AG04449 (cell line): ENCODE data around the gene SLC6A13.

Experiments used
- CTCF ChIA-PET: fragments of 350-600 bp; formaldehyde crosslinking; extraction: SDS; loops from one replicate; lab custom pipeline; 2021; ENCODE audit warnings: antibody characterized with exemption; lab: Yijun Ruan, JAX
- POLR2A ChIA-PET: fragments of 400-600, 350-600 bp; formaldehyde crosslinking; extraction: SDS; loops from one replicate; lab custom pipeline; 2020; ENCODE audit warnings: antibody characterized with exemption, inconsistent platforms; lab: Yijun Ruan, JAX
- DNase-seq: peaks from one replicate; pipeline ENCODE4 v3.0.0-alpha.2; 2010; ENCODE audit warnings: low read depth, low spot score
- H3K4me3 ChIP-seq: 2 replicates; pipeline ENCODE4 v1.5.1; 2011; ENCODE audit warnings: low read depth, mild to moderate bottlenecking, control low read depth, low read length
- CTCF ChIP-seq: IDR thresholded peaks from one replicate; pipeline ENCODE4 v1.5.1; 2011; ENCODE audit warnings: mild to moderate bottlenecking, moderate library complexity, low read length, control low read depth, inconsistent platforms; ENCODE audit not compliant: insufficient read depth; ENCODE audit errors: missing control alignments

Gene SLC6A13

GRCh38 chr12:247271-247670 is 15.4 kb downstream of the SLC6A13 start:
- no peak for DNase-seq
- no peak overlapping the region for H3K4me3 ChIP-seq
- POLR2A ChIA-PET, result interaction anchor here (0.6 kb wide), 1 partner anchor 15 kb away, joined by 3 read pairs; no protein-coding TSS in a partner anchor
- TF ChIP-seq CTCF, result no peak
- CTCF ChIA-PET, result no interaction called here

GRCh38 chr12:243381-243780 is 19.3 kb downstream of the SLC6A13 start:
- DNase-seq, result no peak
- ChIA-PET CTCF (no interaction called here), POLR2A (no interaction called here)
- no peak overlapping the region for H3K4me3 ChIP-seq
- TF ChIP-seq CTCF, result no peak

GRCh38 chr12:242496-242895 is 20.1 kb downstream of the SLC6A13 start:
- no peak for DNase-seq
- ChIA-PET CTCF (no interaction called here), POLR2A (no interaction called here)
- no peak overlapping the region for H3K4me3 ChIP-seq
- TF ChIP-seq CTCF, result no peak

- ChIA-PET CTCF (no interaction called here), POLR2A (no interaction called here)
- H3K4me3 ChIP-seq, result no peak overlapping the region
- no peak for TF ChIP-seq CTCF
- DNase-seq, result no peak
Measured at GRCh38 chr12:241266-241665, 21.4 kb downstream of the SLC6A13 start.

GRCh38 chr12:240566-240965 is 22.1 kb downstream of the SLC6A13 start:
- CTCF ChIA-PET, result no interaction called here
- no peak for DNase-seq
- POLR2A ChIA-PET, result no interaction called here
- H3K4me3 ChIP-seq, result no peak overlapping the region
- no peak for TF ChIP-seq CTCF

GRCh38 chr12:238736-239398 is 23.8 kb downstream of the SLC6A13 start:
- CTCF ChIA-PET, result no interaction called here
- TF ChIP-seq CTCF, result no peak
- POLR2A ChIA-PET, result no interaction called here
- H3K4me3 ChIP-seq, result no peak overlapping the region
- no peak for DNase-seq
